Panc1 (cell line): ENCODE data around the gene TMC3.

Experiments
- CTCF ChIP-seq: fragments of 450-650 bp; IDR thresholded peaks from 2 replicates; pipeline ENCODE4 v1.5.1; 2017; ENCODE audit warnings: mild to moderate bottlenecking
- SIN3A ChIP-seq: IDR thresholded peaks from 2 replicates; pipeline ENCODE4 v1.6.1; 2012; ENCODE audit warnings: low read depth, mild to moderate bottlenecking, low read length, moderate library complexity, borderline replicate concordance; ENCODE audit not compliant: insufficient read depth

- no peak for TF ChIP-seq CTCF
- TF ChIP-seq SIN3A: no peak
Measured at GRCh38 chr15:81317642-81318017, 56.4 kb downstream of the TMC3 start.
